Measurements from ENCODE around the gene KAT14. TPM values are rescaled to one million over a fixed set of nuclear protein-coding genes. Genes with fewer than 3 reads are reported as not detected.
"Not testable (repeated sequence)": the region's sequence is repeated elsewhere in the genome, so short reads cannot be mapped to it uniquely, and the experiment has no call there.

The KAT14 gene
- total and polyA plus RNA-seq, 3 experiments from 2014 or later: 17.8 to 21.4 (median 18.6) TPM

DNA sequence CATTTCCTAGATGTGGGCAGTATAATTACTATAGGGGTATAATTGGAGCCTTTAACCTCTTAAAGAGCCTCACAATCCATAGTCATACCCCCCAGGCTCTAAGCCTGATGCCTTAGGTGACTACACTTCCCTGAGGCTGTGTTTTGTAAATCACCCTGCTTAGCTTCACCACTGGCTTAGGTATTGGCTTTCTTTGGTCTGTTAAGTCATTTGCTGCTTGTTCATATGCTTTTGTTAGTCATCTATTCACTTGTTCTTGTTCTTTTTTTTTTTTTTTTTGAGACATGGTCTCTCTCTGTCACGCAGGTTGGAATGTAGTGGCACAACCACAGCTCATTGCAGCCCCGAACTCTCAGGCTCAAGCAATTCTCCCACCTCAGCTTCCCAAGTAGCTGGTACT lies 26.7 kb downstream of the KAT14 start:
- H3K4me3 Mint-ChIP-seq: no peak overlapping the region
- DNase-seq: no peak
- ChIA-PET CTCF (no interaction called here), POLR2A (no interaction called here)
- Histone ChIP-seq H3K36me3 (ENCODE audit: insufficient read depth, low read length) (peaks cover 5% of the 10 kb centered on the region), H3K4me3 (ENCODE audit: low read length) (no peak overlapping the region), H3K9me3 (ENCODE audit: low read length) (no peaks in the 10 kb centered on the region), H3K27me3 (ENCODE audit: insufficient read depth, low read length, poor library complexity, severe bottlenecking) (no peaks in the 10 kb centered on the region), H3K27ac (ENCODE audit: low read depth, low read length) (no peak overlapping the region), H3K4me1 (ENCODE audit: insufficient read depth, low read length) (peaks cover 17% of the 10 kb centered on the region)
- peaks cover 4 to 73% (median 30%) of the 10 kb centered on the region in 3 donors for H3K36me3 Mint-ChIP-seq
- no peaks in the 10 kb centered on the region for H3K27me3 Mint-ChIP-seq
- H3K9me3 Mint-ChIP-seq: no peaks in the 10 kb centered on the region
- peak overlapping the region in 4 of 8 donors; percentile 17 to 71 (median 31) for H3K27ac Mint-ChIP-seq
- H3K4me1 Mint-ChIP-seq: peaks cover 46 to 61% (median 56%) of the 10 kb centered on the region in 3 donors

DNA sequence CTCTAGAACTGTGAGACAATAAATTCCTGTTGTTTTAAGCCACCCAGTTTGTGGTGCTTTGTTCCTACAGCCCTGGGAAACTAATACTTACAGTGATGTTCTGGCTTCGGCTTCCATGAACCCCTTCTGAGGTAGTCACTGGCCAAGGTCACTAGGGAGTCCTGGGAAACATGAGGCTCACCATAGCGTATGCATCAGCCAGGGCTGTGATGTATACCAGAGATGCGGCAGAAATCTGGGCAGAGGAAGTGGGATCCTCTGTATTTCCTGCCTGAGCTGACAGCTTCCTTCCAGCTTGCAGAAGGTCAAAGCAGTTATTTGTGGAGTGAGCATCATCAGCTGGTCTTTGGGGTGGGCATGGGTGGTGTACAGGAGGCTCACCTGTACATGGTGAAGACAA lies 27.9 kb downstream of the KAT14 start:
- CTCF ChIA-PET: no interaction called here
- no peaks in the 10 kb centered on the region for H3K9me3 ChIP-seq (ENCODE audit: low read length)
- peaks cover 17% of the 10 kb centered on the region for H3K4me1 ChIP-seq (ENCODE audit: insufficient read depth, low read length)
- POLR2A ChIA-PET: no interaction called here
- Mint-ChIP-seq H3K9me3 (no peaks in the 10 kb centered on the region), H3K4me3 (peak overlapping the region in 4 of 7 donors; percentile 15 to 76 (median 37)), H3K4me1 (peaks cover 46 to 69% (median 62%) of the 10 kb centered on the region in 3 donors), H3K27me3 (no peaks in the 10 kb centered on the region), H3K36me3 (peaks cover 4 to 72% (median 27%) of the 10 kb centered on the region in 3 donors), H3K27ac (peak overlapping the region in 6 of 8 donors; percentile 16 to 82 (median 68))
- DNase-seq: no peak
- no peaks in the 10 kb centered on the region for H3K27me3 ChIP-seq (ENCODE audit: insufficient read depth, low read length, poor library complexity, severe bottlenecking)
- peaks cover 5% of the 10 kb centered on the region for H3K36me3 ChIP-seq (ENCODE audit: insufficient read depth, low read length)
- H3K4me3 ChIP-seq (ENCODE audit: low read length): no peak overlapping the region
- H3K27ac ChIP-seq (ENCODE audit: low read depth, low read length): no peak overlapping the region

GRCh38 chr20:18166241-18166881 lies 28.7 kb downstream of the KAT14 start:
- no peaks in the 10 kb centered on the region for H3K9me3 ChIP-seq (ENCODE audit: low read length)
- no peak for DNase-seq
- Mint-ChIP-seq H3K4me3 (no peak overlapping the region), H3K4me1 (peaks cover 46 to 75% (median 69%) of the 10 kb centered on the region in 3 donors), H3K9me3 (no peaks in the 10 kb centered on the region), H3K27me3 (no peaks in the 10 kb centered on the region), H3K36me3 (peaks cover 8 to 75% (median 33%) of the 10 kb centered on the region in 3 donors), H3K27ac (peak overlapping the region in 2 of 8 donors; percentile 53 to 81)
- POLR2A ChIA-PET: no interaction called here
- H3K4me3 ChIP-seq (ENCODE audit: low read length): no peak overlapping the region
- peaks cover 17% of the 10 kb centered on the region for H3K4me1 ChIP-seq (ENCODE audit: insufficient read depth, low read length)
- CTCF ChIA-PET: interaction anchor here (1.1 kb wide), 1 partner anchor 18 kb away, joined by 3 read pairs; no protein-coding TSS in a partner anchor
- H3K36me3 ChIP-seq (ENCODE audit: insufficient read depth, low read length): peaks cover 10% of the 10 kb centered on the region
- H3K27ac ChIP-seq (ENCODE audit: low read depth, low read length): no peak overlapping the region
- H3K27me3 ChIP-seq (ENCODE audit: insufficient read depth, low read length, poor library complexity, severe bottlenecking): no peaks in the 10 kb centered on the region

DNA sequence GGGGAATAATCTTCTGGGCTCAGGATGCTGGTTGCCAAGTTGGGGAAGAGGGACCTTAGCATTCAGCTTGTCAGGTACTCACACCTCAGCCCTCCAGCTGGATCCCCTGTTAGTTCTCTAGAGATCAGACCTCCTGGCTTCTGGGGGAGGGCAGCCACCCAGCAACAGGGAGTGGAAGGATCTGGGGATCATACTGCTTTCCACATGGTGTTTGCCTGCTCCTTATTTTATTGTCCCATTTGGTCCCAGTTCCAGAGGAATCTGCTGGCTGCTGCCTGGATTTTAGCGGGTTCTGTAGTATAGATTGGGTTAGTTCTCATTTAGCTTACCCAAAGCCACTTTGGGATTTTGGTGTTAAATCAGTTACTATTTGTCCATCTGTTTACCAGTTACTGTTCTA lies 29.3 kb downstream of the KAT14 start:
- Mint-ChIP-seq H3K27ac (peak overlapping the region in 1 of 8 donors; percentile 53), H3K9me3 (no peaks in the 10 kb centered on the region), H3K4me3 (no peak overlapping the region), H3K36me3 (peaks cover 8 to 73% (median 29%) of the 10 kb centered on the region in 3 donors), H3K4me1 (peaks cover 46 to 75% (median 70%) of the 10 kb centered on the region in 3 donors), H3K27me3 (no peaks in the 10 kb centered on the region)
- peaks cover 8% of the 10 kb centered on the region for H3K36me3 ChIP-seq (ENCODE audit: insufficient read depth, low read length)
- H3K4me1 ChIP-seq (ENCODE audit: insufficient read depth, low read length): peaks cover 17% of the 10 kb centered on the region
- no peak overlapping the region for H3K4me3 ChIP-seq (ENCODE audit: low read length)
- H3K27me3 ChIP-seq (ENCODE audit: insufficient read depth, low read length, poor library complexity, severe bottlenecking): no peaks in the 10 kb centered on the region
- CTCF ChIA-PET: interaction anchor here (1.1 kb wide), 1 partner anchor 17 kb away, joined by 3 read pairs; no protein-coding TSS in a partner anchor
- no peaks in the 10 kb centered on the region for H3K9me3 ChIP-seq (ENCODE audit: low read length)
- POLR2A ChIA-PET: no interaction called here
- H3K27ac ChIP-seq (ENCODE audit: low read depth, low read length): no peak overlapping the region
- no peak for DNase-seq

DNA sequence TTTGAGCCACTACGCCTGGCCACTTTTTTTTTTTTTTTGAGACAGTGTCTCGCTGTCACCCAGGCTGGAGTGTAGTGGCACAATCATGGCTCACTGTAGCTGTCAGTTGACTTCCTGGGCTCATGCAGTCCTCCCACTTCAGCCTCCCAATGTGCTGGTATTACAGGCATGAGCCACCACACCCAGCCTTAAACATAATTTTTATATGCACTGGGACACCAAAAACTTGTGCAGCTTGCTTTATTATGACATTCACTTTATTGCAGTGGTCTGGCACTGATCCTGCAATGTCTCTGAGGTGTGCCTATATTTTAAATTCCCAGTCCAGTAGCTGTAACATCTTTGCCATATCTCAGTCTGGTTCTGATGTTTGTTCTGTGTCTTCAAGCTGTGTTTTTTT lies 34.7 kb downstream of the KAT14 start:
- H3K27ac Mint-ChIP-seq: peak overlapping the region in 2 of 8 donors; percentile 61 to 77
- POLR2A ChIA-PET: no interaction called here
- no peak overlapping the region for H3K27ac ChIP-seq (ENCODE audit: low read depth, low read length)
- no peaks in the 10 kb centered on the region for H3K27me3 ChIP-seq (ENCODE audit: insufficient read depth, low read length, poor library complexity, severe bottlenecking)
- DNase-seq: no peak
- H3K4me1 Mint-ChIP-seq: peaks cover 33 to 57% (median 51%) of the 10 kb centered on the region in 3 donors
- no peaks in the 10 kb centered on the region for H3K27me3 Mint-ChIP-seq
- no peak overlapping the region for H3K4me3 ChIP-seq (ENCODE audit: low read length)
- H3K36me3 ChIP-seq (ENCODE audit: insufficient read depth, low read length): peaks cover 14% of the 10 kb centered on the region
- H3K4me1 ChIP-seq (ENCODE audit: insufficient read depth, low read length): no peaks in the 10 kb centered on the region
- CTCF ChIA-PET: no interaction called here
- no peaks in the 10 kb centered on the region for H3K9me3 Mint-ChIP-seq
- H3K9me3 ChIP-seq (ENCODE audit: low read length): no peaks in the 10 kb centered on the region
- peaks cover 25 to 70% (median 26%) of the 10 kb centered on the region in 3 donors for H3K36me3 Mint-ChIP-seq
- H3K4me3 Mint-ChIP-seq: no peak overlapping the region

GRCh38 chr20:18174906-18175683 lies 37.4 kb downstream of the KAT14 start:
- Mint-ChIP-seq H3K27ac (peak overlapping the region in 4 of 8 donors; percentile 18 to 75 (median 58)), H3K27me3 (no peaks in the 10 kb centered on the region), H3K36me3 (peaks cover 26 to 78% (median 40%) of the 10 kb centered on the region in 3 donors), H3K9me3 (peaks cover 0 to 3% (median 2%) of the 10 kb centered on the region in 5 donors), H3K4me1 (peaks cover 19 to 32% (median 32%) of the 10 kb centered on the region in 3 donors), H3K4me3 (no peak overlapping the region)
- no peaks in the 10 kb centered on the region for H3K4me1 ChIP-seq (ENCODE audit: insufficient read depth, low read length)
- H3K27me3 ChIP-seq (ENCODE audit: insufficient read depth, low read length, poor library complexity, severe bottlenecking): no peaks in the 10 kb centered on the region
- CTCF ChIA-PET: no interaction called here
- POLR2A ChIA-PET: no interaction called here
- H3K4me3 ChIP-seq (ENCODE audit: low read length): no peak overlapping the region
- no peak overlapping the region for H3K27ac ChIP-seq (ENCODE audit: low read depth, low read length)
- peaks cover 14% of the 10 kb centered on the region for H3K36me3 ChIP-seq (ENCODE audit: insufficient read depth, low read length)
- no peak for DNase-seq
- no peaks in the 10 kb centered on the region for H3K9me3 ChIP-seq (ENCODE audit: low read length)

DNA sequence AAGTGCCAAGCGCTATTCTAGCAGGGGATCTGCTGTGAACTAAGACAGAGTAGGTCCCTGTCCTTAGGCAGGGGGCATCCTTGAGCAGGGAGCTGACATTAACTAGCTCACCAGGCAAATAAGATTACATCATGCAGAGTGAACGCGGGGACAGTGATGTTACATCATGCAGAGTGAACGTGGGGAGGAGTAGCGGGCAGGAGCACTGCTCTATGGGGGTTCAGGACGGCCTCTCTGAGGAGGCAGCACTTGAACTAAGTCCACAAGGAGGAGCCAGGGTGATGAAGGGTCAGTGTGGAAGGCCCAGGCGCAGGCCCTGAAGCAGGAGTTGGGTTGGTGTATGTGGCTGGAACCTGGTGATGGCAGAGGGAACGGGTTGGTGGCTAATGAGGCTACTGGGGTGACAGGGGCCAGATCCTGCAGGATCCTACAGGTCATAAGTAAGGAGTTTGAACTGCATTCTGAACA lies 38.7 kb downstream of the KAT14 start:
- no peak overlapping the region for H3K27ac ChIP-seq (ENCODE audit: low read depth, low read length)
- H3K4me3 ChIP-seq (ENCODE audit: low read length): no peak overlapping the region

DNA sequence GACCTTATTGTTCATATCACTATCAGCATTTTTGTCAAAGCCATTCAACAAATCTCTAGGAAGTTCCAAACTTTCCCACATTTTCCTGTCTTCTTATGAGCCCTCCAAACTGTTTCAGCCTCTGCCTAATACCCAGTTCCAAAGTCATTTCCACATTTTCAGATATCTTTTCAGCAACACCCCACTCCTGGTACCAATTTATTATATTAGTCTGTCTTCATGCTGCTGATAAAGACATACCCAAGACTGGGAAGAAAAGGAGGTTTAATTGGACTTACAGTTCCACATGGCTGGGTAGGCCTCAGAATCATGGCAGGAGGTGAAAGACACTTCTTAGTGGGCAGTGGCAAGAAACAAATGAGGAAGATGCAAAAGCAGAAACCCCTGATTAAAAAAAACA lies 42.7 kb downstream of the KAT14 start:
- H3K27me3 Mint-ChIP-seq; H3K9me3 ChIP-seq (ENCODE audit: low read length); H3K4me1 ChIP-seq (ENCODE audit: insufficient read depth, low read length); H3K4me3 ChIP-seq (ENCODE audit: low read length); H3K4me1 Mint-ChIP-seq; H3K27me3 ChIP-seq (ENCODE audit: insufficient read depth, low read length, poor library complexity, severe bottlenecking); H3K27ac ChIP-seq (ENCODE audit: low read depth, low read length); H3K27ac Mint-ChIP-seq; DNase-seq; POLR2A ChIA-PET; CTCF ChIA-PET; H3K9me3 Mint-ChIP-seq: not testable (repeated sequence)
- H3K36me3 Mint-ChIP-seq: peaks cover 30 to 82% (median 47%) of the 10 kb centered on the region in 3 donors
- peaks cover 18% of the 10 kb centered on the region for H3K36me3 ChIP-seq (ENCODE audit: insufficient read depth, low read length)
- H3K4me3 Mint-ChIP-seq: peak overlapping the region in 1 of 7 donors; percentile 10

More for the DNA sequence above, 38.7 kb downstream of the KAT14 start:
- Mint-ChIP-seq H3K27me3 (no peaks in the 10 kb centered on the region), H3K27ac (no peak overlapping the region), H3K36me3 (peaks cover 27 to 76% (median 44%) of the 10 kb centered on the region in 3 donors), H3K9me3 (peaks cover 0 to 10% (median 8%) of the 10 kb centered on the region in 5 donors), H3K4me1 (peaks cover 19 to 25% (median 23%) of the 10 kb centered on the region in 3 donors), H3K4me3 (no peak overlapping the region)
- H3K4me1 ChIP-seq (ENCODE audit: insufficient read depth, low read length): no peaks in the 10 kb centered on the region
- CTCF ChIA-PET: no interaction called here
- H3K9me3 ChIP-seq (ENCODE audit: low read length): no peaks in the 10 kb centered on the region
- peaks cover 9% of the 10 kb centered on the region for H3K36me3 ChIP-seq (ENCODE audit: insufficient read depth, low read length)
- DNase-seq: no peak
- POLR2A ChIA-PET: interaction anchor here (0.6 kb wide), 1 partner anchor 190 kb away, joined by 5 read pairs; no protein-coding TSS in a partner anchor
- H3K27me3 ChIP-seq (ENCODE audit: insufficient read depth, low read length, poor library complexity, severe bottlenecking): no peaks in the 10 kb centered on the region
